IPS-15b (cell line): Measurements from ENCODE around the gene KYNU.
"Not testable (repeated sequence)": the region's sequence is repeated elsewhere in the genome, so short reads cannot be mapped to it uniquely, and the experiment has no call there.

ENCODE experiments used
- H3K27me3 ChIP-seq: one replicate; pipeline ENCODE4 v1.6.1; 2013; ENCODE audit warnings: low read length; ENCODE audit not compliant: control insufficient read depth, insufficient read depth
- H3K36me3 ChIP-seq: one replicate; pipeline ENCODE4 v1.6.1; 2013; ENCODE audit warnings: low read length; ENCODE audit not compliant: control insufficient read depth, insufficient read depth
- H3K4me1 ChIP-seq: one replicate; pipeline ENCODE4 v1.6.1; 2013; ENCODE audit warnings: mild to moderate bottlenecking, low read length; ENCODE audit not compliant: control insufficient read depth, insufficient read depth
- H3K4me3 ChIP-seq: one replicate; pipeline ENCODE4 v1.5.1; 2013; ENCODE audit warnings: low read depth, low read length
- H3K9ac ChIP-seq: one replicate; pipeline ENCODE4 v1.6.1; 2013; ENCODE audit warnings: low read depth, mild to moderate bottlenecking, low read length
- H3K9me3 ChIP-seq: one replicate; pipeline ENCODE4 v1.6.1; 2013; ENCODE audit warnings: mild to moderate bottlenecking, low read length; ENCODE audit not compliant: control insufficient read depth, insufficient read depth

The KYNU gene

GRCh38 chr2:142993771-142994170, 116.3 kb downstream of the KYNU start:
- H3K4me1 ChIP-seq = no peaks in the 10 kb centered on the region
- no peaks in the 10 kb centered on the region for H3K27me3 ChIP-seq
- H3K4me3 ChIP-seq = no peak overlapping the region
- H3K36me3 ChIP-seq = no peaks in the 10 kb centered on the region
- no peaks in the 10 kb centered on the region for H3K9me3 ChIP-seq
- H3K9ac ChIP-seq = no peak overlapping the region

GRCh38 chr2:142994665-142995064, 117.2 kb downstream of the KYNU start:
- Histone ChIP-seq H3K9ac (no peak overlapping the region), H3K9me3 (no peaks in the 10 kb centered on the region), H3K27me3 (no peaks in the 10 kb centered on the region), H3K4me1 (no peaks in the 10 kb centered on the region), H3K4me3 (no peak overlapping the region), H3K36me3 (no peaks in the 10 kb centered on the region)

- Histone ChIP-seq H3K4me3 (no peak overlapping the region), H3K27me3 (no peaks in the 10 kb centered on the region), H3K36me3 (no peaks in the 10 kb centered on the region), H3K9me3 (no peaks in the 10 kb centered on the region), H3K4me1 (no peaks in the 10 kb centered on the region), H3K9ac (no peak overlapping the region)
Observed at GRCh38 chr2:142997231-142997630, 119.8 kb downstream of the KYNU start.

- H3K4me1 ChIP-seq = no peaks in the 10 kb centered on the region
Observed at GRCh38 chr2:143000599-143000998, 123.1 kb downstream of the KYNU start.

GRCh38 chr2:143001501-143001900, 124.0 kb downstream of the KYNU start:
- Histone ChIP-seq H3K36me3 (no peaks in the 10 kb centered on the region), H3K4me3 (no peak overlapping the region), H3K4me1 (no peaks in the 10 kb centered on the region), H3K9me3 (no peaks in the 10 kb centered on the region), H3K27me3 (no peaks in the 10 kb centered on the region), H3K9ac (no peak overlapping the region)

More at GRCh38 chr2:143000599-143000998, 123.1 kb downstream of the KYNU start:
- Histone ChIP-seq H3K4me3 (no peak overlapping the region), H3K9ac (no peak overlapping the region), H3K27me3 (no peaks in the 10 kb centered on the region), H3K9me3 (no peaks in the 10 kb centered on the region), H3K36me3 (no peaks in the 10 kb centered on the region)

GRCh38 chr2:143015656-143016055, 138.2 kb downstream of the KYNU start:
- Histone ChIP-seq H3K4me1 (no peaks in the 10 kb centered on the region), H3K36me3 (no peaks in the 10 kb centered on the region), H3K9ac (no peak overlapping the region), H3K27me3 (no peaks in the 10 kb centered on the region), H3K9me3 (no peaks in the 10 kb centered on the region), H3K4me3 (no peak overlapping the region)

GRCh38 chr2:143026411-143027054, 149.1 kb downstream of the KYNU start:
- Histone ChIP-seq H3K36me3 (no peaks in the 10 kb centered on the region), H3K9ac (peak overlapping the region; percentile 42), H3K4me1 (peaks cover 2% of the 10 kb centered on the region), H3K27me3 (peaks cover 7% of the 10 kb centered on the region), H3K4me3 (peak overlapping the region; percentile 52), H3K9me3 (no peaks in the 10 kb centered on the region)

- Histone ChIP-seq H3K36me3 (no peaks in the 10 kb centered on the region), H3K27me3 (peaks cover 7% of the 10 kb centered on the region), H3K4me3 (no peak overlapping the region), H3K9ac (no peak overlapping the region), H3K9me3 (no peaks in the 10 kb centered on the region), H3K4me1 (peaks cover 2% of the 10 kb centered on the region)
Observed at GRCh38 chr2:143029141-143029540, 151.7 kb downstream of the KYNU start.

- H3K9me3 ChIP-seq = no peaks in the 10 kb centered on the region
- no peak overlapping the region for H3K4me3 ChIP-seq
- peaks cover 7% of the 10 kb centered on the region for H3K27me3 ChIP-seq
- no peak overlapping the region for H3K9ac ChIP-seq
- peaks cover 2% of the 10 kb centered on the region for H3K4me1 ChIP-seq
- no peaks in the 10 kb centered on the region for H3K36me3 ChIP-seq
Observed at GRCh38 chr2:143030127-143030526, 152.7 kb downstream of the KYNU start.

GRCh38 chr2:143034292-143035074, 157.0 kb downstream of the KYNU start:
- Histone ChIP-seq H3K36me3 (no peaks in the 10 kb centered on the region), H3K4me1 (no peaks in the 10 kb centered on the region), H3K9me3 (no peaks in the 10 kb centered on the region), H3K4me3 (no peak overlapping the region), H3K27me3 (no peaks in the 10 kb centered on the region), H3K9ac (no peak overlapping the region)

GRCh38 chr2:143051465-143051864, 174.0 kb downstream of the KYNU start:
- no peak overlapping the region for H3K9ac ChIP-seq
- no peaks in the 10 kb centered on the region for H3K9me3 ChIP-seq
- no peak overlapping the region for H3K4me3 ChIP-seq
- H3K36me3 ChIP-seq = no peaks in the 10 kb centered on the region
- H3K27me3 ChIP-seq = no peaks in the 10 kb centered on the region
- H3K4me1 ChIP-seq = no peaks in the 10 kb centered on the region

GRCh38 chr2:143053437-143053836, 176.0 kb downstream of the KYNU start:
- not testable (repeated sequence) for H3K27me3 ChIP-seq, H3K4me3 ChIP-seq, H3K4me1 ChIP-seq, H3K9ac ChIP-seq, H3K36me3 ChIP-seq, H3K9me3 ChIP-seq
